Mesothelial cell of epicardium (in vitro differentiated cells): ENCODE data around the gene CIAPIN1. TPM values are rescaled to one million over a fixed set of nuclear protein-coding genes. Genes with fewer than 3 reads are reported as not detected.

ENCODE experiments used
- DNase-seq, 2 experiments: peaks; one replicate each; pipeline ENCODE4 v3.0.0; 2021; ENCODE audit warnings: low spot score in 2 of 2; ENCODE audit not compliant: unreplicated experiment in 2 of 2
- H3K27ac Mint-ChIP-seq: 2 replicates; pipeline ENCODE4 v1.8.0; 2021; ENCODE audit warnings: mixed read lengths
- H3K27me3 Mint-ChIP-seq: 2 replicates; pipeline ENCODE4 v1.8.0; 2021; ENCODE audit warnings: low read depth, mixed read lengths
- H3K36me3 Mint-ChIP-seq: 2 replicates; pipeline ENCODE4 v1.8.0; 2021; ENCODE audit warnings: mixed read lengths
- H3K4me1 Mint-ChIP-seq: 2 replicates; pipeline ENCODE4 v1.8.0; 2021; ENCODE audit warnings: mixed read lengths
- H3K4me3 Mint-ChIP-seq: 2 replicates; pipeline ENCODE4 v1.8.0; 2021; ENCODE audit warnings: mild to moderate bottlenecking, moderate library complexity, mixed read lengths
- H3K9me3 Mint-ChIP-seq: 2 replicates; pipeline ENCODE4 v1.8.0; 2021; ENCODE audit warnings: mixed read lengths
- total RNA-seq: library from RNA; stranded (reverse); gene quantifications from 3 replicates; pipeline ENCODE4 v1.2.1, GENCODE V29; 2021
- TF ChIP-seq, protein P1 (sequence below): fragments of 200-600 bp; sonication (generic); IDR thresholded peaks from one replicate; pipeline ENCODE4 v1.5.0; 2021; ENCODE audit warnings: antibody characterized with exemption; ENCODE audit not compliant: unreplicated experiment

CIAPIN1 gene
- total RNA-seq, 1 donor from 2014 or later = 62.9 TPM

DNA sequence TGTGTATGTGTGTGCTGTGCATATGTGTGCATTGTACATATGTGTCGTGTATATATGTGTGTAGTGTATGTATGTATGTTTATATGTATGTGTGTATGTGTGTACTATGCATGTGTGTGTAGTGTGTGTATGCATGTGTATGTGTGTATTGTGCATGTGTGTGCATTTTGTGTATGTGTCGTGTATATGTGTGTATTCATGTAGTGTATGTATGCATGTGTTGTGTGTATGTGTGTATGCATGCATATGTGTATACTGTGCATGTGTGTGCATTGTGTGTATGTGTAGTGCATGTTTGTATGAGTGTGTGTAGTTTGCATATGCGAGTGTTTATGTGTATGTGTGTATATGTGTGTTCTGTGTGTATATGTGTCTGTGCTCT is 58.1 kb downstream of the CIAPIN1 start:
- Mint-ChIP-seq H3K9me3 (peaks cover 3% of the 10 kb centered on the region), H3K27me3 (peaks cover 7% of the 10 kb centered on the region), H3K4me1 (peaks cover 14% of the 10 kb centered on the region), H3K4me3 (no peak overlapping the region), H3K36me3 (no peaks in the 10 kb centered on the region), H3K27ac (no peak overlapping the region)
- TF ChIP-seq, protein P1, sequence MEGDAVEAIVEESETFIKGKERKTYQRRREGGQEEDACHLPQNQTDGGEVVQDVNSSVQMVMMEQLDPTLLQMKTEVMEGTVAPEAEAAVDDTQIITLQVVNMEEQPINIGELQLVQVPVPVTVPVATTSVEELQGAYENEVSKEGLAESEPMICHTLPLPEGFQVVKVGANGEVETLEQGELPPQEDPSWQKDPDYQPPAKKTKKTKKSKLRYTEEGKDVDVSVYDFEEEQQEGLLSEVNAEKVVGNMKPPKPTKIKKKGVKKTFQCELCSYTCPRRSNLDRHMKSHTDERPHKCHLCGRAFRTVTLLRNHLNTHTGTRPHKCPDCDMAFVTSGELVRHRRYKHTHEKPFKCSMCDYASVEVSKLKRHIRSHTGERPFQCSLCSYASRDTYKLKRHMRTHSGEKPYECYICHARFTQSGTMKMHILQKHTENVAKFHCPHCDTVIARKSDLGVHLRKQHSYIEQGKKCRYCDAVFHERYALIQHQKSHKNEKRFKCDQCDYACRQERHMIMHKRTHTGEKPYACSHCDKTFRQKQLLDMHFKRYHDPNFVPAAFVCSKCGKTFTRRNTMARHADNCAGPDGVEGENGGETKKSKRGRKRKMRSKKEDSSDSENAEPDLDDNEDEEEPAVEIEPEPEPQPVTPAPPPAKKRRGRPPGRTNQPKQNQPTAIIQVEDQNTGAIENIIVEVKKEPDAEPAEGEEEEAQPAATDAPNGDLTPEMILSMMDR = no peak
- no peak for DNase-seq

DNA sequence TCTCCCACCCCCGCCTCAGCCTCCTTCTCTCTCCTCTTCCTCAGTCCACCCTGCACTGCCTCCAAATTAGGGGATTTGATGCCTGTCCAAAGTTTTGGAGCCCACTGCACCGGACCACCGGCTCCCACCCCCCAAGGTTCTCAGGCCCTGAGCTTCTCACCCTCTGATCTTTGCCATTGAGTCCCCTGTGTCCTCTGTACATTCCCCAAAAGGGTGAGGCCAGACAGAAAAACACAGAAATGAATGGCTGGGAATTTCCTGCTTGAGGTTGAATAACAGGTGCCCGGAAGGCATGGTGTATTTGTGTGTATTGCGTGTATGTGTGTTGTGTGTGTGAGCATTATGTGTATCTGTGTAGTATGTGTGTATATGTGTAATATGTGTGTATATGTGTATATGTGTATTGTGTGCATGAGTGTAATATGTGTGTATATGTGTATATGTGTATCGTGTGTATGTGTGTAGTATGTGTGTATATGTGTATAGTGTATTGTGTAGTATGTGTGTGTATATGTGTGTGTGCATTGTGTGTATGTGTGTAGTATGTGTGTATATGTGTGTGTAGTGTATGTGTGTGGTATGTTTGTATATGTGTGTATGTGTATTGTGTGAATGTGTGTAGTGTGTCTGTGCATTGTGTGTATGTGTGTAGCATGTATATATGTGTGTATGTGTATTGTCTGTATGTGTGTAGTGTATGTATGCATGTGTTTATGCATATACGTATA is 58.7 kb downstream of the CIAPIN1 start:
- Mint-ChIP-seq H3K36me3 (no peaks in the 10 kb centered on the region), H3K27me3 (peaks cover 7% of the 10 kb centered on the region), H3K4me3 (no peak overlapping the region), H3K27ac (peak overlapping the region; percentile 26), H3K9me3 (peaks cover 3% of the 10 kb centered on the region), H3K4me1 (peaks cover 16% of the 10 kb centered on the region)
- no peak for DNase-seq
- TF ChIP-seq, protein P1 = no peak

DNA sequence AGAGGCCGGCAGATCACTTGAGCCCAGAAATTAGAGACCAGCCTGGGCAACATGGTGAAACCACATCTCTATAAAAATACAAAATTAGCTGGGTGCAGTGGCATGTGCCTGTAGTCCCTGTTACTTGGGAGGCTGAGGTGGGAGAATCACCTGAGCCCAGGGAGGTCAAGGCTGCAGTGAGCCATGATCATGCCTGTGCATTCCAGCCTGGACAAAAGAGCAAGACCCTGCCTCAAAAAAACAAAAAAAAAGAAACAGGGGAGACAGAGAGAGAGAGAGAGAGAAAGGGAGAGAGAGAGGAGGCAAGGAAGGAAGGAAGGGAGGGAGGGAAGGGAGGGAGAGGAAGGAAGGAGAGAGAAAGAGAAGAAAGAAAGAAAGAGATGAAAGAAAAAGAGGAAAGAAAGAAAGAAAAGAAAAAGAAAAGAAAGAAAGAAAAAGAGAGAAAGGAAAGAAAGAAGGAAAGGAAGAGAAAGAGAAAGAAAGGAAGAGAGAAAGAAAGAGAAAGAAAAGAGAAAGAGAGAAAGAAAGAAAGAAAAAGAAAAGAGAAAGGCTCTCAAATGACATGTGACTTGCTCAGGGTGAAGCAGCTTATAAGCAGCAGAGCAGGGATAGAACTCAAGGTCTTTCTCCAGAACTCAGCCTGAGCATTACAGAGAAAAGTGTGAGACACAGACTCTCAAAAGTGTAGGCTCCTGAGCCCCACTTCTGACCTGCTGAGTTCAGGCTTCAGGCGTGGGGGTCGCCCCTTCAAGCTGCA is 59.4 kb downstream of the CIAPIN1 start:
- H3K27me3 Mint-ChIP-seq = peaks cover 7% of the 10 kb centered on the region
- no peak overlapping the region for H3K27ac Mint-ChIP-seq
- peaks cover 3% of the 10 kb centered on the region for H3K9me3 Mint-ChIP-seq
- no peaks in the 10 kb centered on the region for H3K36me3 Mint-ChIP-seq
- no peak for DNase-seq
- TF ChIP-seq, protein P1 = no peak
- peaks cover 16% of the 10 kb centered on the region for H3K4me1 Mint-ChIP-seq
- H3K4me3 Mint-ChIP-seq = no peak overlapping the region

DNA sequence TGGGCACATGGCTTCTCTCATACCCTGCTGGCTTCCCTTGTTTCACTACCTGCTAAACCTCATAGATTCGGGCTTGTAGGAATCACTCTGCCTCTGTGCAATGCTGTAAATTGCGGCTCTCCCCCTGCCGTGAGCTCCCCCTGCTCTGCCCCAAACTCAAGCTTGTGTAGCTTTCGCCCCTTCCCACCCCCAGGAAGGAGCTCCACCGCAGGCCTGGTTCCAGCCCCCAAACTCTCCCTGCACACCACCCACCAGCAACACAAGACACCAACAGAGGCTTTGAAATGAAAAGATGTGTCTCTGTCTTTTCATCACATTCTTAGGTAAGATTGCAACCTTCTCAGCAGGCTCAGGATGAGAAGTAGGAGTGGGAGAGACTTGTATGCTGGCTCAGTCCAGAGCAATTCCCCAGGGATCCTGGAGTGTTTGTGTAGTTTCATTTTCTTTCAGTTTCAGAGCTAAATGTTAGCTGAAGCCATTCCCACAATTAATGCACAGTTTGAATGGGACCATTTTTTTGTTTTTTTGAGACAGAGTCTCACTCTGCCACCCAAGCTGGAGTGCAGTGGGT is 60.7 kb downstream of the CIAPIN1 start:
- H3K9me3 Mint-ChIP-seq = peaks cover 3% of the 10 kb centered on the region
- no peak overlapping the region for H3K4me3 Mint-ChIP-seq
- peak overlapping the region; percentile 13 for H3K27ac Mint-ChIP-seq
- peaks cover 16% of the 10 kb centered on the region for H3K4me1 Mint-ChIP-seq
- H3K36me3 Mint-ChIP-seq = no peaks in the 10 kb centered on the region
- no peak for DNase-seq
- TF ChIP-seq, protein P1 = no peak
- peaks cover 4% of the 10 kb centered on the region for H3K27me3 Mint-ChIP-seq

DNA sequence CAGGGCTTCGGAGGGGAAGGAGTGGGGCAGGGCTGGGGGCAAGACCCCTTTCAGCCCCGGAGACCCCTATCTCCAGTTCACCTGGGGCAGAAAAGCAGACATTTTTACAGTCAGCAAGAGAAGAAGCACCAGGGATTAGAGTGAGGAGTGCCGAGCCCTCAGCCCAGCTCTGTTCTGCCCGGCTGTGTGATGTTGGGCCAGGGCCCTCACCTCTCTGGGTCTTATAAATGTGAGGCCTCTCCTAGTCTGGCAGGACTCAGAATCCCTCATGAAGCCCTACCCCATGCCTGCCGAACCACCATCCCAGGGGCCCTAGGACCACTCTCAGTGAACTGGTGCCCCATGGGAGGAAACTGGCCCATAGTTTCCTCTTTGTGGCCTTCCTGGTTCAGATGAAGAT is 62.1 kb downstream of the CIAPIN1 start:
- TF ChIP-seq, protein P1 = no peak
- H3K27ac Mint-ChIP-seq = no peak overlapping the region
- no peak overlapping the region for H3K4me3 Mint-ChIP-seq
- peaks cover under 1% of the 10 kb centered on the region for H3K27me3 Mint-ChIP-seq
- H3K9me3 Mint-ChIP-seq = no peaks in the 10 kb centered on the region
- H3K36me3 Mint-ChIP-seq = no peaks in the 10 kb centered on the region
- DNase-seq = no peak
- H3K4me1 Mint-ChIP-seq = peaks cover 16% of the 10 kb centered on the region
